ENCODE data around the gene TRPM7.

TRPM7 gene

DNA sequence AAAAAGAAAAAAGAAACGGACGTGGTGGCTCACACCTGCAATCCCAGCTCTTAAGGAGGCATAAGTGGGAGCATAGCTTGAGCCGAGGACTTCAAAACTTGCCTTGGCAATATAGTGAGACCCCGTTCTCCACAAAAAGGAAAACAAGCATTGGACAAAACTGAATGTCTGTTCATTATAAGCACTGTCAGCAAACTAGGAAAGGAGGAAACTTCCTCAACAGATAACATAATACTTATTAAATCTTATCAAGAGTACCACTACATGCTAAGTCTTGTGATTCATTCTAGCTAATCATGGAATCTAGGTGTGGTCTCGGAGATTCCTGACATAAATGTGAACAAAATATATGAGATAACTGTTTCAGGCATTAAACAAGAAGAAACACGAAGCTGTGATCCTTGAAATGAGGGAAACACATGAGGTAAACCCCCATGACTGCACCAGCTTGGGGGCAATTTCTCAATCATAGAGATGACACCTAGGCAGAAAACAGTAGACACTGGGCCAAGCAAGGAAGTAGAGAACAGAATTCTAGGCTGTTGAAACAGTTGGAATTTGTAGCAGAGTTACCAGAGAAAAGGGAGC, 33.3 kb downstream of the TRPM7 start:
- no peaks in the 10 kb centered on the region for H3K27me3 ChIP-seq (ENCODE audit: insufficient read depth, low read length)
- H3K79me2 ChIP-seq (ENCODE audit: insufficient read depth, low read length): no peaks in the 10 kb centered on the region

GRCh38 chr15:50652671-50653070, 33.9 kb downstream of the TRPM7 start:
- H3K36me3 ChIP-seq (ENCODE audit: insufficient read depth, low read length): peaks cover 70% of the 10 kb centered on the region

More for the DNA sequence above, 33.3 kb downstream of the TRPM7 start:
- no peaks in the 10 kb centered on the region for H4K20me1 ChIP-seq (ENCODE audit: insufficient read depth, low read length)
- no peaks in the 10 kb centered on the region; the same call in 1 of the 2 replicates for H3F3A ChIP-seq (ENCODE audit: insufficient read depth, low read length)
- no peaks in the 10 kb centered on the region for H3K4me1 ChIP-seq (ENCODE audit: insufficient read depth, low read length, severe bottlenecking)
- no peak overlapping the region for H3K4me3 ChIP-seq (ENCODE audit: low read depth, low read length, poor library complexity, severe bottlenecking)
- H2AFZ ChIP-seq (ENCODE audit: low read length): no peak overlapping the region
- TF ChIP-seq EZH2 (IDR thresholded peaks at IDR 0.05; ENCODE audit: borderline replicate concordance, low read length): no peak
- no peak for TF ChIP-seq CTCF (IDR thresholded peaks at IDR 0.05; ENCODE audit: low read length)
- H3K9me2 ChIP-seq (ENCODE audit: low read depth, low read length): no peaks in the 10 kb centered on the region
- no peak overlapping the region for H3K4me2 ChIP-seq (ENCODE audit: low read length)
- H3K9me3 ChIP-seq (ENCODE audit: low read length): no peaks in the 10 kb centered on the region
- peaks cover 73% of the 10 kb centered on the region for H3K36me3 ChIP-seq (ENCODE audit: insufficient read depth, low read length)
- no peak overlapping the region for H3K9ac ChIP-seq (ENCODE audit: low read length)
- no peak overlapping the region for H3K27ac ChIP-seq (ENCODE audit: low read depth, low read length, poor library complexity, severe bottlenecking)

GRCh38 chr15:50641318-50641717, 45.3 kb downstream of the TRPM7 start:
- Histone ChIP-seq H3K4me3 (ENCODE audit: low read depth, low read length, poor library complexity, severe bottlenecking) (no peak overlapping the region), H3K27ac (ENCODE audit: low read depth, low read length, poor library complexity, severe bottlenecking) (no peak overlapping the region), H2AFZ (ENCODE audit: low read length) (no peak overlapping the region), H3K79me2 (ENCODE audit: insufficient read depth, low read length) (no peaks in the 10 kb centered on the region), H4K20me1 (ENCODE audit: insufficient read depth, low read length) (no peaks in the 10 kb centered on the region), H3K4me1 (ENCODE audit: insufficient read depth, low read length, severe bottlenecking) (no peaks in the 10 kb centered on the region), H3F3A (ENCODE audit: insufficient read depth, low read length) (no peaks in the 10 kb centered on the region), H3K9ac (ENCODE audit: low read length) (no peak overlapping the region), H3K4me2 (ENCODE audit: low read length) (no peak overlapping the region), H3K27me3 (ENCODE audit: insufficient read depth, low read length) (no peaks in the 10 kb centered on the region), H3K9me3 (ENCODE audit: low read length) (no peaks in the 10 kb centered on the region), H3K9me2 (ENCODE audit: low read depth, low read length) (no peaks in the 10 kb centered on the region), H3K36me3 (ENCODE audit: insufficient read depth, low read length) (peaks cover 78% of the 10 kb centered on the region)
- no peak for TF ChIP-seq CTCF (IDR thresholded peaks at IDR 0.05; ENCODE audit: low read length)
- TF ChIP-seq EZH2 (IDR thresholded peaks at IDR 0.05; ENCODE audit: borderline replicate concordance, low read length): no peak

More at GRCh38 chr15:50652671-50653070, 33.9 kb downstream of the TRPM7 start:
- H2AFZ ChIP-seq (ENCODE audit: low read length): no peak overlapping the region
- no peak overlapping the region for H3K4me3 ChIP-seq (ENCODE audit: low read depth, low read length, poor library complexity, severe bottlenecking)
- no peak overlapping the region for H3K9ac ChIP-seq (ENCODE audit: low read length)
- H3K4me1 ChIP-seq (ENCODE audit: insufficient read depth, low read length, severe bottlenecking): no peaks in the 10 kb centered on the region
- H3K9me2 ChIP-seq (ENCODE audit: low read depth, low read length): no peaks in the 10 kb centered on the region
- H3F3A ChIP-seq (ENCODE audit: insufficient read depth, low read length): no peaks in the 10 kb centered on the region; the same call in 1 of the 2 replicates
- no peaks in the 10 kb centered on the region for H3K27me3 ChIP-seq (ENCODE audit: insufficient read depth, low read length)
- no peak overlapping the region for H3K27ac ChIP-seq (ENCODE audit: low read depth, low read length, poor library complexity, severe bottlenecking)
- no peaks in the 10 kb centered on the region for H3K9me3 ChIP-seq (ENCODE audit: low read length)
- H3K4me2 ChIP-seq (ENCODE audit: low read length): no peak overlapping the region
- H4K20me1 ChIP-seq (ENCODE audit: insufficient read depth, low read length): no peaks in the 10 kb centered on the region
- TF ChIP-seq CTCF (IDR thresholded peaks at IDR 0.05; ENCODE audit: low read length): no peak
- TF ChIP-seq EZH2 (IDR thresholded peaks at IDR 0.05; ENCODE audit: borderline replicate concordance, low read length): no peak
- no peaks in the 10 kb centered on the region for H3K79me2 ChIP-seq (ENCODE audit: insufficient read depth, low read length)
